Mucosa of stomach (tissue), 1 donor: ENCODE data around the gene NUMBL.

Source experiments
- H3K27me3 ChIP-seq: one replicate; pipeline ENCODE4 v1.7.0; 2013; ENCODE audit warnings: mild to moderate bottlenecking, low read length; ENCODE audit not compliant: control insufficient read depth, insufficient read depth
- H3K36me3 ChIP-seq: one replicate; pipeline ENCODE4 v1.7.0; 2013; ENCODE audit warnings: low read length; ENCODE audit not compliant: control insufficient read depth, insufficient read depth
- H3K4me1 ChIP-seq: one replicate; pipeline ENCODE4 v1.7.0; 2013; ENCODE audit warnings: mild to moderate bottlenecking, low read length; ENCODE audit not compliant: control insufficient read depth, insufficient read depth
- H3K4me3 ChIP-seq: one replicate; pipeline ENCODE4 v1.7.0; 2013; ENCODE audit warnings: low read length
- H3K9ac ChIP-seq: one replicate; pipeline ENCODE4 v1.7.0; 2013; ENCODE audit warnings: mild to moderate bottlenecking, low read length, moderate library complexity
- H3K9me3 ChIP-seq: one replicate; pipeline ENCODE4 v1.7.0; 2013; ENCODE audit warnings: mild to moderate bottlenecking, low read length, moderate library complexity; ENCODE audit not compliant: control insufficient read depth
- donor health status: Pancreatic carcinoma.

Gene NUMBL

DNA sequence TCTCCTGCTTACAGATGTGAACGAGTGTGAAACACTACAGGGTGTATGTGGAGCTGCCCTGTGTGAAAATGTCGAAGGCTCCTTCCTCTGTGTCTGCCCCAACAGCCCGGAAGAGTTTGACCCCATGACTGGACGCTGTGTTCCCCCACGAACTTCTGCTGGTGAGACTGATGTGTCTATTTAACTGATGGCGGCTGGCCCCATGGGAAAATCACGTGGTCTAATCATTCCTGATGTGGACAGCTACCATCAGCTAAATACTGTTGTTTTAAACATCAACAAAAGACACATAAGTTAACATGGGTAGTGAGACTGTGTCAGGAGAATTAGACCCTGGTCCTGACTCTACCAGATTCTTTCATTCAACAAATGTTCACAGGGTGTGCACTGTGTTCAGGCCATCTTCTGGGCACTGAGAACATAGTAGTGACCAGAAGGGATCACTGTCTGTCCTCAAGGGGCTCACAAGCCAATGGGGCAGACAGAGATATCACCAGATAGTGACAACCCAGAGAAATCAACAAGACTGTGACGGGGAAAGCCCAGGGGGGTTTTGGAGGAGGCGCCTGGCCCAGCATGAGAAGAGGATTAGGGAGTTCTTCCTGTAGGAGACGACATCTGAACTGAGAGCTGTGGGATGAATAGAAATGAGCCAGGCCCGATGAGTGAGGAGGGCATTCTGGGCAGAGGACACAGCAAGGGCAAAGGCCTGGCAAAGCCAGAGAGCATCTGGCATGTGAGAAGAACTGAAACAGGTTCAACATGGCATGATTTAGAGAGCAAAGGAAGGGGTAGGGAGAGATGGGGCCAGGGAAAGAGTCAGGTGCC lies 70.9 kb downstream of the NUMBL start:
- Histone ChIP-seq H3K4me3 (no peak overlapping the region), H3K36me3 (peaks cover 9% of the 10 kb centered on the region), H3K9ac (no peak overlapping the region), H3K27me3 (no peaks in the 10 kb centered on the region), H3K9me3 (no peaks in the 10 kb centered on the region), H3K4me1 (peaks cover 6% of the 10 kb centered on the region)

DNA sequence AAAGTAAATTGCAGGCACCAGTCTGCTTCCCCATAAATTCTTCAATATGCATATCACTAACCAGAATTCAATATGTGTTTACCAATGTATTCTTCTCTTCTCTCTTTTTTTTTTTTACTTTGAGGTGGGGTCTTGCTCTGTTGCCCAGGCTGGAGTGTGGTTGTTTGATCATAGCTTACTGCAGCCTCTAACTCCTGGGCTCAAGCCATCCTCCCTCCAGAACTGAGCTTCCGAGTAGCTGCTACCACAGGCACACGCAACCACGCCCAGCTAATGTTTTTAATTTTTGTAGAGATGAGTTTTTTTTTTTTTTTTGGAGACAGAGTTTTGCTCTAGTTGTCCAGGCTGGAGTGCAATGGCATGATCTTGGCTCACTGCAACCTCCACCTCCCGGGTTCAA lies 72.5 kb downstream of the NUMBL start:
- Histone ChIP-seq H3K4me1 (no peaks in the 10 kb centered on the region), H3K9ac (no peak overlapping the region), H3K4me3 (no peak overlapping the region), H3K36me3 (peaks cover 9% of the 10 kb centered on the region), H3K27me3 (no peaks in the 10 kb centered on the region), H3K9me3 (no peaks in the 10 kb centered on the region)

DNA sequence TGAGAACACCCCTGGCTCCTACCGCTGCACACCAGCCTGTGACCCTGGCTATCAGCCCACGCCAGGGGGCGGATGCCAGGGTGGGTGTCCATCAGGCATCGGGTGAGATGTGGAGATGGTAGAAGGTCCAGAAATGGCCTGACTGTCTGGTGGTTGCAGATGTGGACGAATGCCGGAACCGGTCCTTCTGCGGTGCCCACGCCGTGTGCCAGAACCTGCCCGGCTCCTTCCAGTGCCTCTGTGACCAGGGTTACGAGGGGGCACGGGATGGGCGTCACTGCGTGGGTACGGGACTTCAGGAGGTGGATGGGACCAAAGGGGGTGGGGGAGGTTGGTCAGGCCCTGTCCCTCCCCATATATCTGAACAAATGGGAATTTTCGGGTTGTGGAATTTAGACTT lies 73.5 kb downstream of the NUMBL start:
- Histone ChIP-seq H3K9ac (no peak overlapping the region), H3K27me3 (no peaks in the 10 kb centered on the region), H3K4me3 (no peak overlapping the region), H3K4me1 (peaks cover 2% of the 10 kb centered on the region), H3K9me3 (no peaks in the 10 kb centered on the region), H3K36me3 (peaks cover 9% of the 10 kb centered on the region)

DNA sequence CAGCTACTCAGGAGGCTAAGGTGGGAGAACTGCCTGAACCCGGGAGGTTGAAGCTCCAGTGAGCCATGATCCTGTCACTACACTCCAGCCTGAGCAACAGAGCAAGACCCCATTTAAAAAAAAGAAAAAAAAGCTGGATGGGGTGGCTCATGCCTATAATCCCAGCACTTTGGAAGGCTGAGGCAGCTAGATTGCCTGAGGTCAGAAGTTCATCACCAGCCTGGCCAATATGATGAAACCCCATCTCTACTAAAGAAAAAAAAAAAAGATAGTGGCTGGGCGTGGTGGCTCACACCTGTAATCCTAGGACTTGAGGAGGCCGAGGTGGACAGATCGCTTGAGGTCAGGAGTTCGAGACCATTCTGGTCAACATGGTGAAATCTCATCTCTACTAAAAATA lies 74.3 kb downstream of the NUMBL start:
- Histone ChIP-seq H3K27me3 (no peaks in the 10 kb centered on the region), H3K36me3 (peaks cover 5% of the 10 kb centered on the region), H3K9ac (no peak overlapping the region), H3K9me3 (no peaks in the 10 kb centered on the region), H3K4me1 (peaks cover 9% of the 10 kb centered on the region), H3K4me3 (no peak overlapping the region)
